NCI-H2171 (cell line): Measurements from ENCODE around the gene SDK2.
"Not testable (repeated sequence)": the region's sequence is repeated elsewhere in the genome, so short reads cannot be mapped to it uniquely, and the experiment has no call there.

Source experiments
- DNase-seq: peaks from one replicate; lab custom pipeline; 2025; lab: John Stamatoyannopoulos, UW

The SDK2 gene

DNA sequence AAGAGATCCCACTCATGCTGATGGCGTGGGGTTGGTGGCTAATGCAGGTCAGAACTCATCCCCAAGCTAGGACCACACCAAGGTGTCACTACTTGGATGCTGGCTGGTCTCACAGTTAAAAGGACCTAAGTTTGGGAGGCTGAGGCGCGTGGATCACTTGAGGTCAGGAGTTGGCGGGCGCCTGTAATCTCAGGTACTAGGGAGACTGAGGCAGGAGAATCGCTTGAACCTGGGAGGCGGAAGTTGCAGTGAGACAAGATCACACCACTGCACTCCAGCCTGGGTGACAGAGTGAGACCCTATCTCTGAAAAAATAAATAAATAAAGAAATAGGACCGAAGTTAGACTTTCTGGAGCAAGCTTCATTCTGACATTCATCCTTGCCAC lies 325.8 kb downstream of the SDK2 start:
- DNase-seq, result no peak

DNA sequence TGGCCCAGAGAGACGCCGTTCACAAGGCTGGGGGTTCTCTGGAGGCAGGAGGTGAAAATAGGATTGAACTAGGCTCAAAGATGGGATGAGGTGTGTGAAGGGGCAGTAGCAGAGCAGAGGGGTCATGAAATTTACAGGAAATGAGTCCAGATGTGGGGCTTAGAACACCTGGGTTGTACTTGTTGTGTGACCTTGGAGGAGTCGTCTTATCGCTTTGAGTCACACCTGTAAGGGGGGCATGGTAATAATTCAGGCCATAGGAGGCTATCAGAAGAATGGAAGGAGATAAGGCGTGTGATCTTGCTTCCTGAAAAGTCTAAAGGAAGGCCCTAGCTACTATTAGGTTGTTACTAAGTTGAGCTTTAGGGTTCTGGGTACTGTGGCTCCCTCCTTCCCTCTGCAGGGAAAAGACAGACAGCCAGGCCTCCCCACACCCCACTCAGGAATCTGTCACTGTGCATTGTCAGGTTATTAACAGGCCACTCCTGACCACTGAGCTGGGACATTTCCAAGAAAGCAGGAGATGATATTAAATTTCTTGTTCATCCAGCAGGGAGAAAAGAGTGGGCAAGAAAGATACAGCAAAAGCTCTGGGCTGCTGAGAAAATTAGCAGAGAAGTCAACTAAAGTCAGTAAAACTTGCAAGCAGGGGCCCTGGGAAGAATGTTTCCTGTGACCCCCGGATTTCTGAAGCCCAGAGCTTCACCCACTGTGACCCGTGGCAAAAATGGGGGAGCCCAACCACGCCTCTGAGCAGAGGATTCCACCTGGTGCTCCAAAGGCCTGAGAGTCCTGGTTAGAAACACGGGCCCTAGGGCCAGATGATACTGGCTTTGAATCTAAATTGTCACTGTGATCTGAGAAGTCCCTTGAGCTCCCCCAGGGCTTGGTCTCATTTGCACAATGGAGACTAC lies 326.5 kb downstream of the SDK2 start:
- no peak for DNase-seq

DNA sequence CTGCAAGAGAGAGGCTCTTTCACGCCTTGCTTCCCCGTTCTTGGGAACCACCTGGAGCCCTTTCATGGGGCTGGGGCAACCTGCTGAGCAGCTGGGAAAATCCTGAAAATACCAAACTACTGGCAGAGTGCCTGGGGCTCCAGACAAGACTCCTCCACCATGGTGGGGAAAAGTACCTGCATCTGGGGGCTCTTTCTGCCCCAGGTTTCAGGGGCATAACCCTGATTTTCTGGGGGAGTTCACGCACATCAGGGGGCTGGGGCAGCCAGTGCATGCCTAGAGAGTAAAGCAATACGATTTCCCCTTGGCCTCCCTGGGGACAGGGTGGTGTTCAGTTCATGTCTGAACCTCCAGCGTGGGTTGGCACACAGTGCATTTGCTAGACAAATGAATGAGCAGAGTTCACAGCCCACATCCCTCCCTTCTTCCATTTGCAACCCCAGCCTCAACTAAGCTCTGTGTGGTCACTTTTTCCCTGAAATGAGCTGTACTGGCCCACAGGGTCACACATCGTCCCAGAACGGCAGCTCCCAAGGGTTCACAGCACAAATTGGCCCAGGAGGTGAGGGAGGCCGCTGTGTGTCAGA lies 327.2 kb downstream of the SDK2 start:
- DNase-seq, result peak; percentile 68

DNA sequence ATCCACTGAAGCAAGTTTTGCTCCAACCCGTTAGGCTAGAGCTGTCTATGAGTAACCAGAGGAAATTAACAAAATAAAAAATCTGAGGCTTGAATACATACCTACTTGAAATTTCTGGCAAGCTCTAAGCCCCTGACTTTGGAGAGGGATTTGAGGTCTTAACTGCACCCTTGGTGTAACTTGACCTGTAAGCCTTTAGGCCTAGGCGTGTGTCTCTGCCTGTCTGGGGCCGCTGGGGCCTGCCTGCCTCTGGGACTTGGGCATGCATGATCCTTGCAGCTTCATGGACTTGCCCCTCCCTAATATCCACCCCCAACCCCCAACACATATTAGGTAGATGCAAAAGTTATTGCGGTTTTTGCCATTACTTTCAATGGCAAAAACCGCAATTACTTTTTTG lies 328.8 kb downstream of the SDK2 start:
- no peak for DNase-seq

DNA sequence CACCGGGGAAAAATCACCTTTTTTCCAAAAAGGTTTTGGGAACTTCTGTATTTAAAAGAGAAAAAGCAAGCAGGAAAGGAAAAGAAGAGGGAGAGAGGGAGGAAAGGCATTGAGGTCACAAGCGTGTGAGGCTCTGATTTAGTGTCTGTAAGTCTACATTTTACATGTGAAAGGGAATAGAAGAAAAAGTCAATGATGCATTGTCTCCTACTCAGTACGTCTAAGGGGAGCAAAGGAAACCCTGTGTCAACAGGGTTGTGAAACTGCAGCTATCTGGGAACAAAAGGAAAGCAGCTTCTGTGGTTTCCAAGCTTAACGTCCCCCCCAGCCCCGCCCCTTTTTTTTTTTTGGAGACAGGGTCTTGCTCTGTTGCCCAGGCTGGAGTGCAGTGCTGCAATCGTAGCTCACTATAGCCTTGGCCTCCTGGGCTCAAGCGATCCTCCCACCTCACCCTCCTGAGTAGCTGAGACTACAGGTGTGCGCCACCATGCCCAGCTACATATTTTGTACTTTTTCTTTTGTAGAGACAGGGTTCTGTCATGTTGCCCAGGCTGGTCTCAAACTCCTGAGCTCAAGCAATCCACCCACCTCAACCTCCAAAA lies 330.6 kb downstream of the SDK2 start:
- no peak for DNase-seq

DNA sequence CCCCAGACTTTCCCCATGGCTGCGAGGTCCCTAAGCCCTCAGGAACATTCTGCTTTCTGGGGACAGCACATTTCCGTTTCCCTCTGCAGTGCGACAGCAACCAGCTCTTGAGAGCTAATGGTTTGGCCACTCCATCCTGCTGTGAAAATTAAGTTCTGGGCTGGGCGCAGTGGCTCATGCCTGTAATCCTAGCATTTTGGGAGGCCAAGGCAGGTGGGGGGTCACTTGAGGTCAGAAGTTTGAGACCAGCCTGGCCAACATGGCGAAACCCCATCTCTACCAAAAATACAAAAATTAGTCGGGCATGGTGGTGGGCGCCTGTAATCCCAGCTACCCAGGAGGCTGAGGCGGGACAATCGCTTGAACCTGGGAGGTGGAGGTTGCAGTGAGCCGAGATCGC lies 331.4 kb downstream of the SDK2 start:
- DNase-seq, result not testable (repeated sequence)

DNA sequence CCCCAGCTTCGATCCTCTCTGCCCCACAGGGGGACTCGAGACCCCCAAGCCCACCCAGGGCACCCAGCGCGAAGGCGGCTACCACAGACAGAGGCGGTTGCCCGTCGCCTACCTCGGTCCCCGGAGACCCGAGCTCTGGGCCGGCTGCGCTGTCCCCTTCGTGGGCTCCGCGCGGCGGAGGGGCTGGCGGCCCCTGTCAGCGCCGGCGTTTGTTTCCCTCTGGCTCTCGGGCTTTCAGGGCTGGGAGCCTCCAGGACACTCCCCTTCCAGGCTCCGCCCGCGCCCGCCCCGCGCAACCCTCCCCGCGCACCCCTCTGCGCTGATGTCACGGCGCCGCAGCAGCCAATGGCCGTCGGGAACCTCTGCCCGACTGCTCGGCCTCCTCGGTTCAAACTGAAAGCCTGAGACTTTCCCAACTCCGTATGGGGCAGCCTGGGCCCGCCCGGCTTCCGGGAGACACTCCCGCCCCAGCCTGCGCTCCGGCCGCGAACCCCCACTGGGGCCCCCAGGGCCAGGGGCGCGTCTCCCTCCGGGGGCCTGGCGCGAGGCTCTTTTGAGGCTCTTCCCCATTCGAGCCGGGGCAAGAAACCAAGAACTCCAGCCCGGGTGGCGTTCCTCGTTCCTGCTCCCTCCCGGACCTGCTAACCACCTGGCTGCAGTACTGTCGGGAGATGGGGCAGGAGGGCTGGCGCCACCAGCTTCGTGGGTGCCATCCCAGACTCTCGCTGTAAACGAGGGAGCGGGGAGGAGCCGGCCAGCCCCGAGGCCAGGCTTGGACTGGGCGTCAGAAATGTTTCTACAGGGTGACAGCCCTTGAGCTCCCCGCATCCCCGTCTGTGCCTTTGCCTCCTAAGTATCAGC lies 332.2 kb downstream of the SDK2 start, which contains the start of gene CDC42EP4:
Gene CDC42EP4 (minus strand): TSS at position 221 of the 861 bp plus-strand sequence. CDS start 25,501 bp downstream, outside the sequence.
- DNase-seq, result peak; percentile 82

DNA sequence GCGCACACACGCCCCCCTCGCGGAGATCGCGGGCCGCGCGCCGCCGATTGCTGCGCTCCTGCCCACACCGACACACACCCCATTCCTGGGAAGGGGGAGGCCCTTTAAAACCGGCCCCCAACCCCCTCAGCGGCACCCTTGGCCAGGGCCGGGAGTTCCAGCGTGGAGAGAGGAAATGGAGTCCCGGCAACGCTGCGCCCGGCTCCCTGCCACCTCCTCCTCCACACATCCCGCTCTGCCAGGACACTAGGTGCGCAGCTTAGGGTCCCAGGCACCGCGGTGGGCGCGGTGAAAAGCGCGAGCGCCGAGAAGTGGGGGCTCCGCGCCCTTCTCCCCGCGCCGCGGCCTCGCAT lies 332.8 kb downstream of the SDK2 start:
- DNase-seq, result no peak

DNA sequence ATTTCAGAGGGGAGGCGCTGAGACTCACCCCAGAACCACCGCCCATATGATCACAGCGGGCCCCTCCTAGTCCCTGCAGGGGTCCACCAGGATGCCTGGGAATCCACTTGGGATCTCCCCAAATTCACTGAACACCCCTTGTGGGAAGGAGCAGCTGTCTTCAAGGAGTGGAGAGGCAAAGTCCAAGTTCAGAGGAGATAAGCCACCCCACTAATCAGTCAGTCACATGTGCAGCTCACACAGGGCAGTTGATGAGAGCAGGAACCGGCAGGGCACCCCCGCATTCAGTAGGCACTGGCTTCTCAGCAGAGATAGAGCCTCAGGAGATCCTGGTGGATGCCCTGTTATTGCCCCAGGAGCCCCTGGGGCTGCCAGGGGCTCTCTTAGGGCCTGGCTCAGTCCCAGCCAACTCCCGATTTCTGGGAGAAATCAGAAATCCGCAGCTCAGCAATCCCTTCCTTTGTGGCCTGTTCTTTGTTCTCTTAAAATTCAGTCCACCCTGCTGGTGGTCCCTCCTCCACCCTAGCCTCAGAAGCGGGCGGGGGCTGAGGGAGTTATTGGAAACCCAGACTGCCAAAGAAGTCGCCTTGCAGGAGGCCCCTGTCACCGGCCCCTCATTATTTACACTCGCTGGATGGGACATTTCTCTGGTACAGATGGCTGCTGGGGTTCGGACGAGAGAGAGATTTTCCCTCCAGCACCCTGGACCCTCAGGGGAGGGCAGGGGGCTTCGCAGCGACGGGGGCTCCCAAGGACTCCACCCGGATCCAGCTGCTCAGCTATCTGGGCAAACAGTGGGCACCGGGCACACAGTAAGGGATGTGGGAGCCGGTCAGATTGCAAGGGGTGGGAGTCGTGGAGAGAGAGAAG lies 334.3 kb downstream of the SDK2 start:
- no peak for DNase-seq

DNA sequence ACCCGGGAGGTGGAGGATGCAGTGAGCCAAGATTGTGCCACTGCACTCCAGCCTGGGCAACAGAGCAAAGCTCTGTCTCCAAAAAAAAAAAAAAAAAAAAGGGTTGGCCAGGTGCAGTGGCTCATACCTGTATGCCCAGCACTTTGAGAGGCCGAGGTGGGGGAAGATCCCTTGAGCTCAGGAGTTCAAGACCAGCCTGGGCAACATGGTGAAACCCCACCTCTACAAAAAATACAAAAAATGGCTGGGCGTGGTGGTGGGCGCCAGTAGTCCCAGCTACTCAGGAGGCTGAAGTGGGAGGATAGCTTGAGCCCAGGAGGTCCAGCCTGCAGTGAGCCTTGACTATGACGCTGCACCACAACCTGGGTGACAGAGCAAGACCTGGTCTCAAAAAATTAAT lies 335.3 kb downstream of the SDK2 start:
- not testable (repeated sequence) for DNase-seq

DNA sequence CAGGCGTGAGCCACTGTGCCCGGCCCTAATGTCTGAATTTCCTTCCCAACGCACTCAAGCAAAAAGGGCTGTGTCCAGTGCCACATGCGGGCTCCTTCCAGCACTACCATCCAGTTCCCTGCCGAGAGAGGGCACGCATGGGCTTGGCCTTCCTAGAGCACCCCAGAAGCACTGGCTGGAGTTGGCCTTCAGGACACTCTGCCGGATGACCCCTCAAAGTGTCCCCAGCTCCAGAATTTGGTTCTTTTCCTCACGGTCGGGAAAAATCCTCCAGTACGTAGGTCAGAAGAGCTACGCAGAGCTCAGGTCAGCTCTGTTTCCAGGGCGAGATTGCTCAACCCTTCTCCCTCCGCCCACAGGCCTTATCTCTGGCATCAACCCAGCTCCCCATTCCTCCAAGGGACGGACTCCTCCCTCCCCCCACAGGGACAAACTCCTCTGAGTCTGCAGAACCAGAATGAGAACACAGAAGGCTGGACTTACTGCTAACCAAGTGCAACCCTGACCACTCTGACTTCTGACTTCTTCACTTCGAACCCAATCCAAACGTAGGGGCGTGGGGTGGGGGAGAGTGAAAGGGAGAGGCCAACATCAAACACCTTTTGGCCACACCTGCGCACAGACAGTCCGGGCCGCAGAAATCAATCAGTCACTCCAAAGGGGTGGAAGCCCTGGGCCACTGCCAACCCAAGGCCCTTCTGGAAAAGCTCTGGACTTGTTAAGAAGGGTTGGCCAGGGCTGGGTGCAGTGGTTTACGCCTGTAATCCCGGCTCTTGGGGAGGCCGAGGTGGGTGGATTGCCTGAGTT lies 336.0 kb downstream of the SDK2 start:
- DNase-seq, result no peak

DNA sequence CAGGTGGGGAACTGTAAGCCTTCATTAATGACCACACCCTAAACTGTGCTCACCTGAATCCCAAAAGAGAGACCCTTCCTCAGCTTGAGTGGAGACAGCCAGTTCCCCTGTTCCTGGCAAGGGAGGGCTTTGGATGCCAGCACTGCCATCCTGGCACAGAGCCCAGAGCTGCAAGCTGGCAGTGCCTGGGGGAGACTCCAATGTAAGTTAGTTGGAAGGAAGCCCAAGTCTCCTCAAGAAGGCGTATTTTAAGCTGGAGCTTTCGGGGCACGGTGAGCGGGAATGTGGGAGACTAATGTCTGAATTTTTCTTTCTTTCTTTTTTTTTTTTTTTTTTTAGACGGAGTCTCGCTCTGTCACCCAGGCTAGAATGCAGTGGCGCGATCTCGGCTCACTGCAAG lies 337.1 kb downstream of the SDK2 start:
- DNase-seq, result peak; percentile 53

DNA sequence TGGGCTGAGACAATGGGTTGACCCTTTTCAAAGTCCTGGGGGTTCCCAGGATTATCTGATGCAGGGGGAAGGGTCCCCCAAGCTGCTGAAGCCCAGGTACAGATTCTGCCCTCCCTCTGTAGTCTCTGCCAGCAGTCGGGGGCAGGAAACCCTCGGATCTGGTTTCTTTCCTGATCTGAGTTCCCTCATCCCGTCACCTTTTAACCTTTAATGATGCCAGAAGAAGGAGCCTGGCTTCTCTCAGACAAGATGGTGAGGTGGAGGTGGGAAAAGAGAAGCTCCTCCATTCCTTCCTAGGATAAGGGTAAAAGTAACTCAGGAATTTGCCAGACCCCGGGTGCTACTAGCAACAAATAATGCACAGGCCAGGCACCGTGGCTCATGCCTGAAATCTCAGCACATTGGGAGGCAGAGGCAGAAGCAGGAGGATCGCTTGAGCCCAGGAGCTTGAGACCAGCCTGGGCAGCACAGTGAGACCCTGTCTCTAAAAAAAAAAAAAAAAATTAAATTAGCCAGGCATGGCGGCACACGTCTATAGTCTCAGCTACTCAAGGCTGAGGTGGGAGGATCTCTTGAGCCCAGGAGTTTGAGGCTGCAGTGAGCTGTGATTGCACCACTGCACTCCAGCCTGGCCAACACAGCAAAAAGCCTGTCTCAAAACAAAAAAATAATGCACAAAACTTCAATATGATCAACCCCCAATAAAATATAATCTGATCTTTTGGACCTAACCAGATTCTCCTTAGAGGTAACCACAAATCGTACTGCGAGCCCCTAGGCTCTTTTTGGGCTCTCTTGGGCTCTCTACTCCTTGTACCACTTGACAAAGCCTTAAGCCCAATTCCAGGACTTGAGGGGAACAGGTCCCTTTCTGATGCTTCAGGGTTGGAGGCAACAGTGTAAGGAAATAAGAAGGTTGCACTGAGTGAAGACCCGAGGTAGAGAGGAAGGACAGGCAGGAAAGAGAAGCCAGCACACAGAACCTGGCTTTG lies 338.1 kb downstream of the SDK2 start:
- no peak for DNase-seq

DNA sequence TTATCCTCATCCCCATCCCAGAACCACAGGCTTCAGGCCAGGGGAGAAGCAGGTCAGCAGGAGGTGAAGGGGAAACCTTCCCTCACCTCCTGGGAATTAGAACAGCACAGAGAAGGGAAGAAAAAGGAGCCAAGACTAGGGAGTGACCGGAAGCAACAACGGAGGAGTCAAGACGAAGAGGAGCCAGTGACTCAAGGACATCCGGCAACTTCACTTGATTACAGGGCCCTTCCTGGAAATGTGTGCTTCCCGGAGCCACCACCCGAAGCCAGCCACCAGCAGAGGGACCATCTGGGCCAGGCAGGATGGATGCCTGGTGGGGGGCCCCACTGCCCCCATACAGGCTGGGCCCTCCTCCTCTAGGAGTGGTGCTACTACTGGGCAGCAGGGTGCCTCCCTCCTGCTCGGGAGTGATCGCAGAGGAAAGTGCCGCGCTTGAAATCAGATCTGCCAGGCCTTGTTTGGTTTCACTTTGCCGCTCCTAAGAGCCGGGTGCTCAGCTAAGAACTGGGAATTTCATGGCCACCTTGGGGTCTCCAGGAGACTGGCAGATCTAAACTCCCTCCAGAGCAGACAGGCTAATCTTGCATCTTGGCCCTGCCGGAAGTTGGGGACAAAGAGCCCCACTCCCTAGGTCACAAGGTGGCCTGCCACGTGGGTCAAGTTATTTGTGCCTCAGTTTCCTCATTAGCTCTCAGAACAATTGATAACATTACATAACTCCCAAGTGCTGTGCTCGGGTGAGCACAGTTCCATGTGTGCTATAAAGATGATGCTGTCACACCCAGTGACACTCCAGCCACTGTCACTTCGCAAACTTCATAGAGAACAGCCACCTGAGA lies 339.1 kb downstream of the SDK2 start:
- peak; percentile 52 for DNase-seq

DNA sequence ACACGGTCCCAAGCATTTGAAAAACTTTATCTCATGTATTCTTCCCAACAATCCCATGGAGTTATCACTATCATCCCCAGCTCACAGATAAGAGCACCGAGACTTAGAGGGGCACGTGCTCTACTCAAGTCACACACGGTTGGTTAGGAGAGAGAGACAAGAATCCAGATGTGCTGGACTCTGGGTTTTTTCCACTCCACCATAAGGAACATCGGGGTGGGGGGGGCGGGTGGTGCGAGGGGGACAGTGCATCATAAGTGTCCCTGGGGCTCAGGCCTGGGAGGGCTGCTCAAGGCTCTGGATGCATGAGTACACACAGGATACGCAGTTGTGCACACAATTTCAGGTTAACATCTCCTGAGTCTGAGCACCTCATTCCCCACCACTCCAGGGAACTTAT lies 339.8 kb downstream of the SDK2 start:
- DNase-seq, result no peak

DNA sequence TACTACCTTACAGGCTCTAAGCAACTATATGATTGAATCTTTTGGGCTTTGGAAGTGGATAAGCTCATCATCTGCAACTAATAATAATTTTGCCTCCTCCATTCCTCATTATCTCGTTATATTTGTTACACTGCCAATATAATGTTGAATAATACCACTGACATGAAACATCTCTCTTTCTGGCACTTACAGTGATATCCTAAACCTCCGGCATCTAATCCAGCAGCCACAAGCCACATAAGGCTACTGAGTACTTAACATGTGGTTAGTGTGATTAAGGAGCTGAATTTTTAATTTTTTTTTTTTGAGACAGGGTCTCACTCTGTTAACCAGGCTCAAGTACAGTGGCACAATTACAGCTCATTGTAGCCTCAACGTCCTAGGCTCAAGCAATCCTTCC lies 342.1 kb downstream of the SDK2 start:
- no peak for DNase-seq

DNA sequence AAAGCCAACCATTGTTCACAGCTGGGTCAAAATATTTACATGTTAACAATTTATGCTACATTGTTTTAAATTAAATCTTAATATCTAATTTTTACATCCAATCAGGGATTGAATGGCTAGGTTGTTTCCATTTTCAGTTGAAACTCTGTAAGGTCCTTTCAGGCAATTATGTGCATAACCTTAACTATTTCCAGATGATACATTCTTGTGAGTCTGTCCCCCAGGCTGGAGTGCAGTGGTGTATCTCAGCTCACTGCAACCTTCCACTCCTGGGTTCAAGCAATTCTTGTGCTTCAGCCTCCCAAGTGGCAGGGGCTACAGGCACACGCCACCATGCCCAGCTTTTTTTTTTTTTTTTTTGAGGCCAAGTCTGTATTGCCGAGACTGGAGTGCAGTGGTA lies 342.9 kb downstream of the SDK2 start:
- no peak for DNase-seq

DNA sequence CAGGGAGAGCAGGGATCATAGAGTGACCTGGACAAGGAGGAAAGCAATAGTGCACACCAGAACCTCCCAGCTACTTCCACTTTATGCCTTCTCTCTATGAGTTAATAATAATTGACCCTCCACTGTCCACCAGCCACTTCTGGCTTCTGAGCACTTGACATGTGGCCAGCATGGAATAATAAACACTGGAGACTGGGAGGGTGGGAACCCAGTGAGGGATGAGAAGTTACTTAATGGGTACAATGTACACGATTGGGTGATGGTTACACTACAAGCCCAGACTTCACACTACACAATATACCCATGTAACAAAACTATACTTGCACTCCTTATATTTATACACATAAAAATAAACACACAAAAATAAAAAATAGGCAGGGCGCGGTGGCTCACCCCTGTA lies 343.9 kb downstream of the SDK2 start:
- no peak for DNase-seq
